Cardiac muscle cell (in vitro differentiated cells and primary cell): ENCODE data around the gene STEAP3. TPM values are rescaled to one million over a fixed set of nuclear protein-coding genes. Genes with fewer than 3 reads are reported as not detected.
A peak's percentile ranks its signal among the peaks of the same experiment; 100 is the strongest.

Source experiments
- DNase-seq, 2 donors: peaks; one replicate each; pipeline versions ENCODE4 v3.0.0 to v3.0.0-alpha.2; 2010 to 2017; ENCODE audit warnings: low read depth in 1 of 2, low spot score in 1 of 2
- H3K27ac ChIP-seq: fragments of 200-600 bp; sonication (generic); 2 replicates; pipeline ENCODE4 v1.5.1; 2016
- H3K27me3 ChIP-seq: fragments of 200-600 bp; sonication (generic); 2 replicates; pipeline ENCODE4 v1.6.0; 2016; ENCODE audit warnings: control low read depth
- H3K36me3 ChIP-seq: fragments of 200-600 bp; sonication (generic); 2 replicates; pipeline ENCODE4 v1.5.1; 2016; ENCODE audit warnings: control low read depth
- H3K4me1 ChIP-seq: fragments of 200-600 bp; sonication (generic); 2 replicates; pipeline ENCODE4 v1.8.1; 2017; ENCODE audit warnings: low read depth, mild to moderate bottlenecking, mixed run types
- H3K4me3 ChIP-seq: fragments of 200-600 bp; sonication (generic); 2 replicates; pipeline ENCODE4 v1.5.1; 2016; ENCODE audit warnings: mild to moderate bottlenecking
- H3K9me3 ChIP-seq: fragments of 200-600 bp; sonication (generic); 2 replicates; pipeline ENCODE4 v1.5.1; 2017; ENCODE audit warnings: low read depth, mild to moderate bottlenecking, control low read depth
- CTCF ChIP-seq: IDR thresholded peaks from 2 replicates; pipeline ENCODE4 v1.5.1; 2012; ENCODE audit warnings: low read depth, mild to moderate bottlenecking, low read length
- polyA plus RNA-seq: library from polyadenylated mRNA; unstranded; fragments of >200 nt; fragmentation: Nextera tagmentation; extraction: Ambion mirVana; gene quantifications from 2 replicates; pipeline ENCODE4 v1.2.1, GENCODE V29; 2016
- total RNA-seq: library from RNA; depleted of rRNA; stranded (reverse); fragments of >200 nt; gene quantifications from 2 replicates; pipeline ENCODE4 v1.2.3, GENCODE V29; 2016

STEAP3 gene
- total and polyA plus RNA-seq, 2 experiments from 2014 or later = 3.8 to 4.5 TPM

DNA sequence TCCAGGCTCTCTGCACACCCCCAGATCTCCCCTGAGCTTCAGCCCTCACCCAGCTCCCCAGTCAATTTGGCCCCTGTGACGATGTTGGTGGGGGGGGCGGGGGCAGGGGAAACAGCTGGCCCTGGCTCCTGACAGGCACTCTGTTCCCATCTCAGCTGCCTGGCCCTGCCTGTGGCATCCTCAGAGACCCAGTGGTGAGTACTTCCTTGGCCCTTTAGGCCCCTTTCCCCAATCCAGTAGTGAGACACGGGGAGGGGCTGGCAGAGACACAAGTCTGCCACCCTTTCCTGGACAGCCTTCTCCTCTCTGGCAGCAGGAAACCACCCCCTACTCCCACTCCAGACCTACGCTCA lies 45.8 kb upstream of the STEAP3 start:
- DNase-seq = no peak
- H3K4me3 ChIP-seq = no peak overlapping the region
- TF ChIP-seq CTCF = no peak
- no peaks in the 10 kb centered on the region for H3K4me1 ChIP-seq
- H3K36me3 ChIP-seq = no peaks in the 10 kb centered on the region
- no peaks in the 10 kb centered on the region for H3K9me3 ChIP-seq
- H3K27me3 ChIP-seq = no peaks in the 10 kb centered on the region
- no peak overlapping the region for H3K27ac ChIP-seq

GRCh38 chr2:119178776-119179175 lies 44.9 kb upstream of the STEAP3 start:
- DNase-seq = no peak
- no peak overlapping the region for H3K4me3 ChIP-seq
- no peaks in the 10 kb centered on the region for H3K9me3 ChIP-seq
- H3K36me3 ChIP-seq = no peaks in the 10 kb centered on the region
- no peaks in the 10 kb centered on the region for H3K4me1 ChIP-seq
- no peak overlapping the region for H3K27ac ChIP-seq
- H3K27me3 ChIP-seq = no peaks in the 10 kb centered on the region
- TF ChIP-seq CTCF = no peak

DNA sequence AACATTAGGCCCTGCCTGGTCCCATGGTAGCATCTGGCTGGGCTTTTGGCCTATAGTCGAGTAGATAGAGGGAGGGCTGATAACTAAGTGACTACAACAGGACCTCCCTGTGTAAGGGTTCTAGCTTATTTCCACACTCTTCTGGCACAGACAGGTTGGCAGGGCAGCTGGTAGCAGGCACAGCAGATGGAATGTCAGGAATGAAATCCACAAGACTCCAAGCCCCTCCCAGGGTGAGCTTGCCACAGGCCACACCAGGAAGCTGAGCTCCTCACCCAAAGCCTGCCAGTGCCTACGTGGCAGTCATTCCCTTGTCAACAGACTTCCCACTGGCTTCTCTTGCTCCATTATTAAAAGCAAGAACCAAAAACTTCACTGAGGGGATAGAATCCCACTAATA lies 44.4 kb upstream of the STEAP3 start:
- Histone ChIP-seq H3K4me1 (no peaks in the 10 kb centered on the region), H3K9me3 (no peaks in the 10 kb centered on the region), H3K4me3 (no peak overlapping the region), H3K27ac (no peak overlapping the region), H3K27me3 (no peaks in the 10 kb centered on the region), H3K36me3 (no peaks in the 10 kb centered on the region)
- no peak for TF ChIP-seq CTCF
- DNase-seq = peak in 1 of 2 donors; percentile 25

- no peak overlapping the region for H3K27ac ChIP-seq
- no peak for TF ChIP-seq CTCF
- DNase-seq = no peak
Measured at GRCh38 chr2:119179991-119180390, 43.6 kb upstream of the STEAP3 start.

GRCh38 chr2:119180892-119181291 lies 42.7 kb upstream of the STEAP3 start:
- no peak for TF ChIP-seq CTCF
- no peaks in the 10 kb centered on the region for H3K9me3 ChIP-seq
- no peak overlapping the region for H3K4me3 ChIP-seq
- no peaks in the 10 kb centered on the region for H3K4me1 ChIP-seq
- H3K27me3 ChIP-seq = no peaks in the 10 kb centered on the region
- no peak overlapping the region for H3K27ac ChIP-seq
- DNase-seq = no peak
- no peaks in the 10 kb centered on the region for H3K36me3 ChIP-seq

More at GRCh38 chr2:119179991-119180390, 43.6 kb upstream of the STEAP3 start:
- Histone ChIP-seq H3K9me3 (no peaks in the 10 kb centered on the region), H3K36me3 (no peaks in the 10 kb centered on the region), H3K27me3 (no peaks in the 10 kb centered on the region), H3K4me3 (no peak overlapping the region), H3K4me1 (no peaks in the 10 kb centered on the region)

DNA sequence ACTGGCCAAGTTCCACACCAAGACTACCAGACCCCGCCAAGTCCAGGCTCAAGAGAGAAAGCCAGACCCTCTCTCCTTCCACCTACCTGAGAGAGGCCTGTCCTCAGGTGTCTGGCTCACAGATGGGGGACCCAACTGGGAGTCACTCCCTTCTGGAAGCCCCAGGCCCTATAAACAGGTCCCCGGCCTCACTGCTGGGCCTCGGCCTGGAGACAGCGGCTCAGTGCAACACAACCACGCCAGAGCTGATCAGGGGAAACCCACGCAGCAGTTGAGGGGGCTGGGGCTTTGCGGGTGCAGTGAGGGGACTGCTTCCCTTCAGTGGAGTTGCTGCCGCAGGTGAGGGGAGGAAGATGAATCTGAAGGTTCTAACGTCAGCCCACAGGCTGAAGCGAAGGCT lies 42.2 kb upstream of the STEAP3 start:
- H3K9me3 ChIP-seq = no peaks in the 10 kb centered on the region
- no peaks in the 10 kb centered on the region for H3K27me3 ChIP-seq
- H3K27ac ChIP-seq = no peak overlapping the region
- H3K36me3 ChIP-seq = no peaks in the 10 kb centered on the region
- TF ChIP-seq CTCF = no peak
- no peak overlapping the region for H3K4me3 ChIP-seq
- DNase-seq = no peak
- no peaks in the 10 kb centered on the region for H3K4me1 ChIP-seq
